CD1c-positive myeloid dendritic cell (primary cell): ENCODE results near the gene SEPTIN1.

Experiments used
- DNase-seq: peaks from one replicate; pipeline ENCODE4 v3.0.0-alpha.2; 2016; ENCODE audit errors: extremely low spot score

Gene SEPTIN1

GRCh38 chr16:30382111-30382881, at the start of gene SEPTIN1:
Gene SEPTIN1, minus strand, starts transcription at chr16:30382561. Its CDS starts 19 bp downstream, at chr16:30382542.
- peak; percentile 26 for DNase-seq

- no peak for DNase-seq
These were observed 48.1 kb upstream of the SEPTIN1 start for GRCh38 chr16:30430428-30430970.

GRCh38 chr16:30429678-30430427, 47.5 kb upstream of the SEPTIN1 start, which contains the start of gene DCTPP1:
Gene DCTPP1, minus strand, starts transcription at chr16:30430030. Its CDS starts 50 bp downstream, at chr16:30429980.
- DNase-seq, result peak; percentile 99

- DNase-seq, result no peak
These were observed 47.0 kb upstream of the SEPTIN1 start for GRCh38 chr16:30429418-30429677.

GRCh38 chr16:30428055-30428454, 45.7 kb upstream of the SEPTIN1 start:
- no peak for DNase-seq

- no peak for DNase-seq
These were observed 38.6 kb upstream of the SEPTIN1 start for GRCh38 chr16:30421010-30421409.

GRCh38 chr16:30418350-30419181, 36.2 kb upstream of the SEPTIN1 start:
- no peak for DNase-seq

- DNase-seq, result peak; percentile 97
These were observed 35.4 kb upstream of the SEPTIN1 start for GRCh38 chr16:30417529-30418349.

- DNase-seq, result no peak
These were observed 34.5 kb upstream of the SEPTIN1 start for GRCh38 chr16:30416624-30417528.

- DNase-seq, result no peak
These were observed 33.8 kb upstream of the SEPTIN1 start for GRCh38 chr16:30416047-30416603.

GRCh38 chr16:30414159-30414558, 31.8 kb upstream of the SEPTIN1 start:
- no peak for DNase-seq

- DNase-seq, result no peak
These were observed 30.9 kb upstream of the SEPTIN1 start for GRCh38 chr16:30413112-30413806.

GRCh38 chr16:30409125-30410060, 27.0 kb upstream of the SEPTIN1 start:
- peak; percentile 94 for DNase-seq

GRCh38 chr16:30407804-30408534, 25.6 kb upstream of the SEPTIN1 start:
- DNase-seq, result no peak

GRCh38 chr16:30407102-30407803, 24.9 kb upstream of the SEPTIN1 start, which contains the start of gene ZNF771:
Gene ZNF771, plus strand, starts transcription at chr16:30407606. Its CDS starts 448 bp downstream, at chr16:30408054.
- DNase-seq, result peak; percentile 88

- DNase-seq, result no peak
These were observed 24.4 kb upstream of the SEPTIN1 start for GRCh38 chr16:30406795-30407101.
